Immature natural killer cell (primary cell): ENCODE data around the gene ACTG2. TPM values are rescaled to one million over a fixed set of nuclear protein-coding genes. Genes with fewer than 3 reads are reported as not detected.
A peak's percentile ranks its signal among the peaks of the same experiment; 100 is the strongest.
"Not testable (repeated sequence)": the region's sequence is repeated elsewhere in the genome, so short reads cannot be mapped to it uniquely, and the experiment has no call there.

ENCODE experiments used
- DNase-seq, 3 donors: peaks; one replicate each; pipeline ENCODE4 v3.0.0; 2022; ENCODE audit warnings: mixed read lengths in 1 of 3
- H3K27ac Mint-ChIP-seq, 6 donors: one replicate each; pipeline ENCODE4 v1.8.0; 2020; ENCODE audit warnings: mixed read lengths in 6 of 6, mild to moderate bottlenecking in 5 of 6, inconsistent platforms in 4 of 6, moderate library complexity in 3 of 6
- H3K27me3 Mint-ChIP-seq, 3 donors: one replicate each; pipeline ENCODE4 v1.8.0; 2020 to 2021; ENCODE audit warnings: low read depth in 3 of 3, mild to moderate bottlenecking in 3 of 3, mixed read lengths in 3 of 3, moderate library complexity in 3 of 3, inconsistent platforms in 1 of 3
- H3K36me3 Mint-ChIP-seq, 3 donors: one replicate each; pipeline ENCODE4 v1.8.0; 2020; ENCODE audit warnings: mixed read lengths in 3 of 3, inconsistent platforms in 2 of 3, mild to moderate bottlenecking in 2 of 3
- H3K4me1 Mint-ChIP-seq, 2 donors: one replicate each; pipeline ENCODE4 v1.8.0; 2020; ENCODE audit warnings: inconsistent platforms in 2 of 2, mild to moderate bottlenecking in 2 of 2, mixed read lengths in 2 of 2, moderate library complexity in 1 of 2
- H3K4me3 Mint-ChIP-seq, 5 donors: one replicate each; pipeline ENCODE4 v1.8.0; 2020; ENCODE audit warnings: mild to moderate bottlenecking in 5 of 5, mixed read lengths in 5 of 5, inconsistent platforms in 3 of 5, moderate library complexity in 3 of 5
- H3K9me3 Mint-ChIP-seq, 6 donors: one replicate each; pipeline ENCODE4 v1.8.0; 2020; ENCODE audit warnings: mild to moderate bottlenecking in 6 of 6, mixed read lengths in 6 of 6, inconsistent platforms in 4 of 6, moderate library complexity in 3 of 6
- polyA plus RNA-seq, 3 donors: library from polyadenylated mRNA; unstranded; fragments of 300-500 nt; fragmentation: Illumina TruSeq; gene quantifications; one replicate each; pipeline ENCODE4 v1.2.3, GENCODE V29; 2021

ACTG2 gene
- polyA plus RNA-seq, 3 donors from 2014 or later, result not detected

DNA sequence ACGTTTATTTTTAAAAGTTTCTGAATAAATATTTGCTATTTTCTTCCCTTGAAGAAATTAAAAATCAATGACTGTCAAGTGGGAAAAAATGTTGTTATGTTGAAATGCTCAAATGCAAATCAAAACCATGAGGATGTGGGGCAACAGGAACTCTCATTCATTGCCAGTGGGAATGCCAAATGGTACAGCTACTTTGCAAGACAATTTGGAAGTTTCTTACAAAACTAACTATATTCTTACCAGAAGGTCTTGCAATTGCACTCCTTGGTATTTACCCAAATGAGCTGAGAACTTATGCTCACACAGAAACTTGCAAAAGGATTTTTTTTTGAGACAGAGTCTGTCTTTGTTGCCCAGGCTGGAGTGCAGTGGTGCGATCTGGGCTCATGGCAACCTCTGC, 7.4 kb upstream of the ACTG2 start:
- H3K4me1 Mint-ChIP-seq, result peaks cover 3 to 14% of the 10 kb centered on the region in 2 donors
- no peak for DNase-seq
- H3K27me3 Mint-ChIP-seq, result peaks cover 0 to 7% (median 4%) of the 10 kb centered on the region in 3 donors
- no peak overlapping the region for H3K27ac Mint-ChIP-seq
- no peaks in the 10 kb centered on the region for H3K9me3 Mint-ChIP-seq
- no peak overlapping the region for H3K4me3 Mint-ChIP-seq
- no peaks in the 10 kb centered on the region for H3K36me3 Mint-ChIP-seq

DNA sequence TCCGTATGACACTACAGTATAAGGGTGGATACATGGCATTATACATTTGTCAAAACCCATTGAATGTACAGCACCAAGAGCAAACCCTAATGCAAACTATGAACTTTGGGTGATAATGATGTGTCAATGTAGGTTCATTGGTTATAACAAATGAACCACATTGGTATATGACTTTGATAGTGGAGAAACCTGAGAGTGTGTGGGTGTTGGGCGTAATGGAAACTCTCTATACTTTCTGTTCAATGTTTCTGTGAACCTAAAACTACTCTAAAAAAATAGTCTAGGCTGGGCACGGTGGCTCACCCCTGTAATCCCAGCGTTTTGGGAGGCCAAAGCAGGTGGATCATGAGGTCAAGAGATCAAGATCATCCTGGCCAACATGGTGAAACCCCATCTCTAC, 6.5 kb upstream of the ACTG2 start:
- peak overlapping the region in 1 of 5 donors; percentile 65 for H3K4me3 Mint-ChIP-seq
- H3K4me1 Mint-ChIP-seq, result peaks cover 3 to 14% of the 10 kb centered on the region in 2 donors
- no peaks in the 10 kb centered on the region for H3K9me3 Mint-ChIP-seq
- H3K27me3 Mint-ChIP-seq, result peaks cover 0 to 10% (median 6%) of the 10 kb centered on the region in 3 donors
- H3K27ac Mint-ChIP-seq, result peak overlapping the region in 2 of 6 donors; percentile 7 to 61
- peak in 2 of 3 donors; percentile 9 to 16 for DNase-seq
- H3K36me3 Mint-ChIP-seq, result no peaks in the 10 kb centered on the region

DNA sequence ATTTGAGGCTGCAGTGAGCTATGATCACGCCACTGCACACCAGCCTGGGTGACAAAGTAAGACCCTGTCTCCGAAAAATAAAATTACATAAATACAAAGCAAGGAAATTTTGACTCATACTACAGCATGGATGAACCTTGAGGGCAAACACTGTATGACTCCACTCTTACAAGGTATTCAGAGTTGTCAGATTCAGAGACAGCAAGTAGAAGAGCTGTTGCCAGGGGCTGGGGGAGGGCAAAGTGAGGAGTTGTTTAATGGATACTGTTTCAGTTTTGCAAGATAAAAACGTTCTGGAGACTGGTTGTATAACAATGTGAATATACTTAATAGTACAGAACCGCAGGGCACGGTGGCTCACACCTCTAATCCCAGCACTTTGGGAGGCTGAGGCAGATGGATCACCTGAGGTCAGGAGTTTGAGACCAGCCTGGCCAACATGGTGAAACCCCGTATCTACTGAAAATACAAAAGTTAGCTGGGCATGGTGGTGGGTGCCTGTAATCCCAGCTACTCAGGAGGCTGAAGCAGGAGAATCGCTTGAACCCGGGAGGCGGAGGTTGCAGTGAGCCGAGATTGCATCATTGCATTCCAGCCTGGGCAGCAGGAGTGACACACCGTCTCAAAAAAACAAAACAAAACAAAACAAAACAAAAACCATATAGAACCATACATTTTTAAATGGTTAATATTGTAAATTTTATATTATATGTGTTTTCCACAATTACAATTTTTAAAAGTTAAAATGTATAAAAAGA, 5.0 kb upstream of the ACTG2 start:
- peaks cover 3 to 14% of the 10 kb centered on the region in 2 donors for H3K4me1 Mint-ChIP-seq
- DNase-seq, H3K4me3 Mint-ChIP-seq, H3K27me3 Mint-ChIP-seq, H3K27ac Mint-ChIP-seq, H3K36me3 Mint-ChIP-seq, H3K9me3 Mint-ChIP-seq: not testable (repeated sequence)

DNA sequence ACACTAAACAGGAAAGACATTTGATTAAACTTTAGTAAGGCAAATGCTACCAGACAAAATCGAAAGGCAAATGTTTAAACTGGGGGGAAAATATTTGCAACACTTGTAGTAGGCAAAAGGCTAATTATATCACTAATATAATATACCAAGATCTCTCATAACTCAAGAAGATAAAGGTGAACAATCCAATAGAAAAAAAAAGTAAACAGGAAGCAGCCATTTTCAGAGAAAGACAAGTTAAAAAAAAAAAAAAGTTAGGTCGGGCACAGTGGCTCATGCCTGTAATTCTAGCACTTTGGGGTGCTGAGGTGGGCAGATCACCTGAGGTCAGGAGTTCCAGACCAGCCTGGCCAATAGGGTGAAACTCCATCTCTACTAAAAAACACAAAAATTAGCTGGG, 4.4 kb upstream of the ACTG2 start:
- Mint-ChIP-seq H3K27ac (no peak overlapping the region), H3K9me3 (no peaks in the 10 kb centered on the region), H3K4me3 (no peak overlapping the region), H3K4me1 (peaks cover 3 to 14% of the 10 kb centered on the region in 2 donors), H3K36me3 (no peaks in the 10 kb centered on the region), H3K27me3 (peaks cover 0 to 9% (median 6%) of the 10 kb centered on the region in 3 donors)
- no peak for DNase-seq

DNA sequence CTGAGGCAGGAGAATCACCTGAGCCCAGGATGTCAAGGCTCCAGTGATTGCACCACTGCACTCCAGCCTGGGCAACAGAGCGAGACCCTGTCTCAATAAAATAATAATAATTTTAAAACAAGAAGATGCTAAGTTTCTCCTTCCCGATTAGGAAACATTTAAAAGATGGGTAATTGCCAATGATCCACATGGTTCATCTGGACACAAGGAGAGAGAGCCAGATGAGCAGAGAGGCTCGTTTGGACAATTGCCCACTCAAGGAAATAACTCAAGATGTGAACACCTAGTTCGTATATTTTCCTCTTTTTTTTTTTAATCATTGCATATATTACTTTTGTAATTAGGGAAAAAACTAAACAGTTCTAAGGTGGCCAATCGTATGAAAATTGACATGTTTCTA, 3.6 kb upstream of the ACTG2 start:
- Mint-ChIP-seq H3K27me3 (peaks cover 0 to 7% (median 6%) of the 10 kb centered on the region in 3 donors), H3K27ac (no peak overlapping the region), H3K9me3 (no peaks in the 10 kb centered on the region), H3K36me3 (no peaks in the 10 kb centered on the region), H3K4me1 (peaks cover 3 to 14% of the 10 kb centered on the region in 2 donors), H3K4me3 (no peak overlapping the region)
- no peak for DNase-seq

DNA sequence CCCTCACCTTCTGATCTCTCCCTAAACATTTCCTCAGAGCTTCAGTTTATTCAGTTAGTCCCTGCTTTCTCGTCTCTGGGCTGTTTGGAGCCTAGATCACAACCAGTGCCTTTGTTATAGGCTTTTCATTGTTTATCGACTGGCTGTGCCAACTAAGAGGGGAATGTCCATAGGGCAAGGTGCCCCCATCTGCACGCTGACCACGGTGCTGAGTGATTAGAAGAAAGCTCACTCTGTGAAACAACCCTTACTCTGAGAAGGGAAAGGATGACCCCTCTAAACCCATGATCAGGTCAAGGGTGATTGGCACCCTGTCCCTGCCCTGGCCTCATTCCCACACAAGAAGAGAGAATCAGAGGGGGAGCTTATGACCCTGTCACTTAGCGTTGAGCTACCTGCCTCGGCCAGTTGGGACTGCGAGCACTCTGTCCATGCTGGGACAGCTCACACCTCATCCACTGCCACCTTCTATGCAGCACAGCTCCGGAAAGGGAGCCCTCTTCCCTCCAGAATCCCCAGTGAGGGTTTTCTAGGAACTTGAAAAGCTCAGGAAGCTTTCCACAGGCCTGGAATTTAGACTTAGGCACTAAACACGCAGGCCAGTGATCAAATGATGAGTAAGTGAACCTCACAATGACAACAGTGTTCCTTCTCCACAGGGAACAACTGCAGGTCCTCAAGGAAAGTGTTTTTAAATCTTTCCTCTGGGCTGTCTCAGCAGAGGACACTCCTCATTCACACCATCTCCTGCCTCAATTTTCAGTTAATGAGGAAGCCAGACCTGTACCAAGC, 2.3 kb upstream of the ACTG2 start:
- no peak overlapping the region for H3K27ac Mint-ChIP-seq
- H3K4me1 Mint-ChIP-seq, result peaks cover 7 to 22% of the 10 kb centered on the region in 2 donors
- peaks cover 0 to 7% (median 6%) of the 10 kb centered on the region in 3 donors for H3K27me3 Mint-ChIP-seq
- DNase-seq, result no peak
- no peaks in the 10 kb centered on the region for H3K36me3 Mint-ChIP-seq
- H3K9me3 Mint-ChIP-seq, result no peaks in the 10 kb centered on the region
- no peak overlapping the region for H3K4me3 Mint-ChIP-seq

DNA sequence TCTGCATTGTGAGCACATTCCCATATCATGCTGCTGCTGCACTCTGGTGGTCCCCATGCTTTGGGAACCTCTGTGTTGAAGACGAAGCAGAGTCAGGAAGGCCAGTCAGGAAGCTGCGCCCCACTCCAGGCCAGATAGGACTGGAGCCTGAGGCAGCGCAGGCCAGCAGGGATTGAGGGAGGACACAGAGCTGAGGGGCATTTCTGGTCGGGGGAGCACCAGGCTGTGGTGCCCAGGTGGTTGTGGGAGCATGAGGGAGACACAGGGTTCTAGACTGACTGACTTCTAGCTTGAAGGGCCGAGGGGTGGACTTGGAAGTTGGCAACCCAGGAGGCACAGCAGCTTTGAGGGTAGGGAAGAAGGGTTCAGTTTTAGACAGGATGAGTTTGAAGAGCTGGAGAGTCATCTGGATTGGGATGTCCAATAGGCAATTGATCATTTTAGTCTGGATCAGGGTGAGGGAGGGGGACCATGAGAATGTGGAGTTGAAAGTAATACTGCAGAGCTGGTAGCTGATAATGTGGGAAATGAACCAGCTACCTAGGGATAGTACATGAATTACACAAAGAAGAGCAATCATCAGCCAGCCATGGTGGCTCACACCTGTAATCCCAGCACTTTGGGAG, 1.4 kb upstream of the ACTG2 start:
- H3K36me3 Mint-ChIP-seq, result no peaks in the 10 kb centered on the region
- no peak overlapping the region for H3K4me3 Mint-ChIP-seq
- peak overlapping the region in 1 of 6 donors; percentile 4 for H3K27ac Mint-ChIP-seq
- no peaks in the 10 kb centered on the region for H3K9me3 Mint-ChIP-seq
- peaks cover 13 to 24% of the 10 kb centered on the region in 2 donors for H3K4me1 Mint-ChIP-seq
- no peak for DNase-seq
- peaks cover 0 to 5% (median 2%) of the 10 kb centered on the region in 3 donors for H3K27me3 Mint-ChIP-seq

DNA sequence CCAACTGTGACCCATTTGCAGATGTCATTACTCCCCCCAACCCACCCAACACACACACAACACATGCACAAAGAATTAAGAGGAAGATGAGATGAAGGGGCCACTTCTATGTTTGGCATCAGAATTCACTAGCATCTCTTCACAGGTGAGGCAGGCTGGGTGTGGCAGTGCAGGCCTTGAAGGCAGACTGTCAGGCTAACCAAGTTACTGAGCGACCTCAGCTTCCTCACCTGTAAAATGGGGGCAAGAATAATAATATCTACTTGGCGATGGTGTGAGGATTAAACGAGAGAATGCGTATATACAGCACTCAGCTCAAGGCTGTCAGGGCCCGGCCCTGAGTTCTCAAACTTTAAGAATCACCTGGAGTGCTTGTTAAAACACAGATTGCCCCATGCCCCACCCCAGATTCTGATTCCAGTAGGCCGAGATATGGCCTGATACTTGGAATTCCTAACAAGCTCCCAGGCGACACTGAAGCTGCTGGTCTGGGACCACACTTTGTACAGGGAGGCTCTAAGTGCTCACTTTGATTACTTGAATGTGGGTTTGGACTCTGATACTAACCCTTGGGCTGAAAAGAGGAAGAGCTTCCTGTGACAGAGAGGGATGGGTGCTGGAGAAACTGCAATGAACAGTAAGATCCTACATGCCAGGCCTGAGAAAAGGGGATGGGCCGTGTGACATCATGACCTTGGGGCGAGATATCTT, 1.1 kb downstream of the ACTG2 start:
- H3K4me3 Mint-ChIP-seq, result no peak overlapping the region
- H3K27ac Mint-ChIP-seq, result peak overlapping the region in 3 of 6 donors; percentile 36 to 66 (median 42)
- H3K9me3 Mint-ChIP-seq, result no peaks in the 10 kb centered on the region
- no peak for DNase-seq
- H3K4me1 Mint-ChIP-seq, result peaks cover 24 to 31% of the 10 kb centered on the region in 2 donors
- H3K27me3 Mint-ChIP-seq, result peaks cover 0 to 6% (median 2%) of the 10 kb centered on the region in 3 donors
- H3K36me3 Mint-ChIP-seq, result no peaks in the 10 kb centered on the region

DNA sequence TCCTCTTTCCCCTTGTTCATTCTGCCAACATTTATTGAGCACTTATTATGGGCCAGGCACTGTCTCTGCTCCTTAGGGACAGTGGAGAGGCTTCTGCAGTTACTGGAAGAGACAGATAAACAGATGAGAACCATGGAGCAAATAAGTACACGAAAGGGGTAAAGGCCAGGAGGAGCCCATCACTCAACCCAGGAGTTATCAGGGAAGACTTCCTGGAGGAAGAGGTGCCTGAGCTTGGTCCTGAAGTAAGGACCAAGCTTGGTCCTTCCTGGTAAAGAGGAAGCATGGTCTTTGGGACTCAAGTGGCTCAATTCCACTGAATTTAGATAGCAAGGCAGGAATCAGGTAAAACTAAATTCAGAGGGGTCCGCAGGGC, 1.7 kb downstream of the ACTG2 start:
- peak overlapping the region in 5 of 6 donors; percentile 30 to 79 (median 42) for H3K27ac Mint-ChIP-seq
- no peaks in the 10 kb centered on the region for H3K9me3 Mint-ChIP-seq
- DNase-seq, result no peak
- H3K4me3 Mint-ChIP-seq, result no peak overlapping the region
- H3K27me3 Mint-ChIP-seq, result peaks cover 0 to 6% (median 2%) of the 10 kb centered on the region in 3 donors
- no peaks in the 10 kb centered on the region for H3K36me3 Mint-ChIP-seq
- peaks cover 24 to 31% of the 10 kb centered on the region in 2 donors for H3K4me1 Mint-ChIP-seq

DNA sequence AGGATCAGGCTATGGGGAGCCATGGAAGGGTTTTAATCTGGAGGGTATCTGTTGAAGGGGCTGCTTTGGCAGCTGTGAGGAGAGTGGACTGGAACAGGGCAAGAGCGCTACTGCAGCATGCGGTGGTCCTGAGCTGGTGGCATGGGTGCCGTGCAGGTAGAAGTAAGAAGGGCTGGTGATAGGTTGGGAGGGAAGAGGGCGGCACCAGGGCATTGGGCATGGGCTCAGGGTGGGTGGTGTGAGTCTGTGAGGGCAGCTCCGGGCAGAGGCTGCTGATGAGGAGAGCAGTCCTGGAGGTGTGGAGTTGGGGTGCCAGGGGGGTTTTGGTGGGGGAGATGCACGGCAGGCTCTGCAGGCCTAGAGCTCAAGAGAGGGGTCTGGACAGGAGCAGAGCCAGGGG, 2.1 kb downstream of the ACTG2 start:
- peaks cover 24 to 31% of the 10 kb centered on the region in 2 donors for H3K4me1 Mint-ChIP-seq
- H3K36me3 Mint-ChIP-seq, result no peaks in the 10 kb centered on the region
- H3K27me3 Mint-ChIP-seq, result peaks cover 0 to 4% (median 2%) of the 10 kb centered on the region in 3 donors

DNA sequence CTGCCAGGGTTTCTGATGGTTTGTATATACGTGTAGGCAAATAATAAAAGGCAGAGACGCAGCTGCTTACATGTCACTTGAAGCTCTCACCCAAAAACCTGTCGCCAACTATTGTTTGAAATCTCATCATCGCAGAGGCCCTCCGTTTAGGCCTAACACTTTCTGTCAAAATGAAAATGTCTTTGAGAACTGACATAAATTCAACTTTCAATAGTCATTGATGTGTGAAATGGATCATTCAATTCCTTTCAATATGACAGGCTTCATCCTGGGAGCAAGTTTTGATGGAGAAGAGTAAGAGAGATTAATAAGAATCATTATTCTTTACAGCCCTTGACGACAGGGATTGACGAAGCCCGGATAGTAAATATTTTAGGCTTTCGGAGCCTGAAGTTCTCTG, 2.7 kb downstream of the ACTG2 start:
- no peak overlapping the region for H3K4me3 Mint-ChIP-seq
- H3K27ac Mint-ChIP-seq, result peak overlapping the region in 5 of 6 donors; percentile 24 to 88 (median 79)
- no peaks in the 10 kb centered on the region for H3K9me3 Mint-ChIP-seq
- H3K27me3 Mint-ChIP-seq, result peaks cover 0 to 4% (median 2%) of the 10 kb centered on the region in 3 donors
- no peaks in the 10 kb centered on the region for H3K36me3 Mint-ChIP-seq
- H3K4me1 Mint-ChIP-seq, result peaks cover 24 to 31% of the 10 kb centered on the region in 2 donors
- DNase-seq, result no peak

More for the DNA sequence above, 2.1 kb downstream of the ACTG2 start:
- H3K4me3 Mint-ChIP-seq, result no peak overlapping the region
- no peaks in the 10 kb centered on the region for H3K9me3 Mint-ChIP-seq
- no peak for DNase-seq
- peak overlapping the region; percentile 24 to 88 (median 38) for H3K27ac Mint-ChIP-seq

DNA sequence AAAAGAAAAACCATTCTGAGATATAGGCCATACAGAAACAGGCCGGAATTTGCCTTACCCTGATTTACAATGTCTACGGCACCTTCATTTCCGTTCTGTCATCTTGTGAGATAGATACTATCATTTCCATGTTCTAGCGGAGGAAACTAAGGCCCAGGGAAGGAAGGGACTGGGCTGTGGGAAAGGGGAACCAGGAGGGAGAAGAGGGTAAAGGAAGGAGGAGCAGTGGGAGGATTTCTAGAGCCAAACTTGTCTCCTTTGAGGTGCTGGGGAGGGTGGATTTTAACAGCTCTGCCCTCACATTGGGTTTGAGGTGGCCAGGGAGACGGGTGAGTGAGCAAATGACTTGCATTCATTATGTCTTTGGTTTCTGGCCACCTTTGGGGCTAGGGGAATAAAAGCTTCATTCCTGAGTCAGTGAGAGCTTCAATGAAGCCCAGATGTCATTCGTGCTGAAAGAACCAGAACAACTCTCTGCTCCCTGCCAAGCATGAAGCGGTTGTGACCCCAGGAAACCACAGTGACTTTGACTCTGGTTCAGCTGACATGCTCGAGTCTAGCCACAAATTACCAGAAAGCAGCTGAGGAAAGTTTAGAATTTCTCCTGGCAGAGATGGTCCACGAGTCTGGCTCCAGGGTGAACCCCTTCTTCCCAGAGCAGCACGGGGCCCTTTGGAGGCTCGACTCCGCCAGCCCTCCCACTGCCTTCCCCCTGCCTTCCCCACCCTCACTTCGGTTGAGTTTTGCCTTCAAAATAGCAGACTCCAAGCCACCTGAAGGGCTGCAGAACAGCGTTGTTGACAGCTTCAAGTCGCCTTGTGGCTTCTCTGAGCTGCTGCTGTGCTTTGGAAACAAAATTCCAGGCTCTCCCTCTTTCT, 3.8 kb downstream of the ACTG2 start:
- DNase-seq, result peak; percentile 50 to 64 (median 57)
- Mint-ChIP-seq H3K27me3 (peaks cover 0 to 2% (median 2%) of the 10 kb centered on the region in 3 donors), H3K36me3 (no peaks in the 10 kb centered on the region), H3K27ac (peak overlapping the region; percentile 88 to 98 (median 94)), H3K4me1 (peaks cover 24 to 31% of the 10 kb centered on the region in 2 donors), H3K4me3 (peak overlapping the region; percentile 51 to 83 (median 73)), H3K9me3 (no peaks in the 10 kb centered on the region)
